ENCODE results near the gene TNFRSF11A. TPM values are rescaled to one million over a fixed set of nuclear protein-coding genes. Genes with fewer than 3 reads are reported as not detected.

Gene TNFRSF11A
- total RNA-seq, 1 donor from 2014 or later: 8.9 TPM

DNA sequence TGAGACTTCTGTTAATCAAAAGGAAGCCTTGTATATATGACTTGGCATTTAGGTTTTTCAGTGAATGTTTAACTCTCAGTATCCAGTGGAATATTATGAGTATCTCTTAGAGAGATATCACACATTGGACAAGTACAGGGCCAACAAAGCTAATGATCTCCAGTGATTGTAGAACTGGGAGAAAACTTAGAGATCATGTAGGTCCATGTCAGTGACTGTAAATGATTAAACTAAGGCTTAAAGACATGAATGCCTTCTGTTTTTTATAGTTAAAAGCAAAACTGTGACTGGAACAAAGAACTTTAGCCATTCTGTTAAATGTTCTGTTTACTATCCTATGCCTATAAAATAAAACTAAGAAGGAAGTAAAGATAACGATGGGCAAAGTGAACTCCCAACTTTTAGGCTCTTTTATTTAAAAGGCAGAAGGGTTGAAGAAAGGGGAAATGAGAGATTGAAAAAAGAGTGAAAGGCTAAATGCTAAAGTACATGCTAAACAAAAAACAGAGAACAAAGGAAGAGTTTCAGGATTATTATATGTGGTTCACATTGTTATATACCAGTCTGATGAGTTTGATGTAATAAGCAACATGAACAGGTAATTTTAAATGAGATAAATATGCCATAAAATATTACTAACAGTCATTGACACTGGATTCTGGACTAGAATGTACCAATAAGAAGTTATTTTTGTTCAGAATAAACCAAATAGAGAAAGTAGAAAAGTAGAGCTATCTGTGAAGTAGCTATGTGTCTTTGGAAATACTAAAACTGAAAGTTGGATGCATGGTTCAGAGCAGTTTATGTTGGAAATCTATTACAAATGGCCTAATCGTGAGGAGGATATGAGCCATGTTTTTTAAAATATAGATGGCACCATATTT is 37.1 kb upstream of the TNFRSF11A start:
- Histone ChIP-seq H3K4me3 (ENCODE audit: low read length in 3 of 3) (no peak overlapping the region), H3K27me3 (ENCODE audit: control insufficient read depth in 3 of 3, insufficient read depth in 3 of 3, low read length in 3 of 3) (no peaks in the 10 kb centered on the region), H3K9ac (ENCODE audit: low read depth in 1 of 3, low read length in 3 of 3) (no peak overlapping the region), H3K4me1 (ENCODE audit: control insufficient read depth in 3 of 3, insufficient read depth in 3 of 3, low read length in 3 of 3) (peaks cover 0 to 4% (median 0%) of the 10 kb centered on the region in 3 donors), H3K9me3 (ENCODE audit: control insufficient read depth in 3 of 3, low read length in 3 of 3) (no peaks in the 10 kb centered on the region), H3K36me3 (ENCODE audit: control insufficient read depth in 3 of 3, insufficient read depth in 3 of 3, low read length in 3 of 3) (peaks cover 2 to 16% (median 8%) of the 10 kb centered on the region in 3 donors), H3K27ac (ENCODE audit: low read depth, low read length) (no peak overlapping the region)

- Histone ChIP-seq H3K9ac (ENCODE audit: low read depth in 1 of 3, low read length in 3 of 3) (no peak overlapping the region), H3K27ac (ENCODE audit: low read depth, low read length) (no peak overlapping the region), H3K36me3 (ENCODE audit: control insufficient read depth in 3 of 3, insufficient read depth in 3 of 3, low read length in 3 of 3) (peaks cover 2 to 18% (median 8%) of the 10 kb centered on the region in 3 donors), H3K4me3 (ENCODE audit: low read length in 3 of 3) (no peak overlapping the region), H3K4me1 (ENCODE audit: control insufficient read depth in 3 of 3, insufficient read depth in 3 of 3, low read length in 3 of 3) (peaks cover 0 to 2% (median 0%) of the 10 kb centered on the region in 3 donors), H3K27me3 (ENCODE audit: control insufficient read depth in 3 of 3, insufficient read depth in 3 of 3, low read length in 3 of 3) (no peaks in the 10 kb centered on the region), H3K9me3 (ENCODE audit: control insufficient read depth in 3 of 3, low read length in 3 of 3) (no peaks in the 10 kb centered on the region)
These were observed 36.5 kb upstream of the TNFRSF11A start for GRCh38 chr18:62288665-62289008.

GRCh38 chr18:62289047-62289446 is 36.1 kb upstream of the TNFRSF11A start:
- H3K9me3 ChIP-seq (ENCODE audit: control insufficient read depth in 3 of 3, low read length in 3 of 3): no peaks in the 10 kb centered on the region
- H3K4me1 ChIP-seq (ENCODE audit: control insufficient read depth in 3 of 3, insufficient read depth in 3 of 3, low read length in 3 of 3): no peaks in the 10 kb centered on the region
- no peak overlapping the region for H3K4me3 ChIP-seq (ENCODE audit: low read length in 3 of 3)
- H3K36me3 ChIP-seq (ENCODE audit: control insufficient read depth in 3 of 3, insufficient read depth in 3 of 3, low read length in 3 of 3): peaks cover 2 to 18% (median 8%) of the 10 kb centered on the region in 3 donors
- H3K27ac ChIP-seq (ENCODE audit: low read depth, low read length): no peak overlapping the region
- no peak overlapping the region for H3K9ac ChIP-seq (ENCODE audit: low read depth in 1 of 3, low read length in 3 of 3)
- H3K27me3 ChIP-seq (ENCODE audit: control insufficient read depth in 3 of 3, insufficient read depth in 3 of 3, low read length in 3 of 3): no peaks in the 10 kb centered on the region

- Histone ChIP-seq H3K4me3 (ENCODE audit: low read length in 3 of 3) (no peak overlapping the region), H3K27ac (ENCODE audit: low read depth, low read length) (no peak overlapping the region), H3K9ac (ENCODE audit: low read depth in 1 of 3, low read length in 3 of 3) (no peak overlapping the region), H3K36me3 (ENCODE audit: control insufficient read depth in 3 of 3, insufficient read depth in 3 of 3, low read length in 3 of 3) (peaks cover 0 to 20% (median 5%) of the 10 kb centered on the region in 3 donors), H3K27me3 (ENCODE audit: control insufficient read depth in 3 of 3, insufficient read depth in 3 of 3, low read length in 3 of 3) (no peaks in the 10 kb centered on the region), H3K4me1 (ENCODE audit: control insufficient read depth in 3 of 3, insufficient read depth in 3 of 3, low read length in 3 of 3) (no peaks in the 10 kb centered on the region), H3K9me3 (ENCODE audit: control insufficient read depth in 3 of 3, low read length in 3 of 3) (no peaks in the 10 kb centered on the region)
These were observed 31.0 kb upstream of the TNFRSF11A start for GRCh38 chr18:62294073-62294472.

GRCh38 chr18:62300359-62300963 is 24.6 kb upstream of the TNFRSF11A start:
- Histone ChIP-seq H3K27ac (ENCODE audit: low read depth, low read length) (no peak overlapping the region), H3K4me1 (ENCODE audit: control insufficient read depth in 3 of 3, insufficient read depth in 3 of 3, low read length in 3 of 3) (no peaks in the 10 kb centered on the region), H3K9me3 (ENCODE audit: control insufficient read depth in 3 of 3, low read length in 3 of 3) (no peaks in the 10 kb centered on the region), H3K36me3 (ENCODE audit: control insufficient read depth in 3 of 3, insufficient read depth in 3 of 3, low read length in 3 of 3) (peaks cover 0 to 20% (median 0%) of the 10 kb centered on the region in 3 donors), H3K27me3 (ENCODE audit: control insufficient read depth in 3 of 3, insufficient read depth in 3 of 3, low read length in 3 of 3) (no peaks in the 10 kb centered on the region), H3K9ac (ENCODE audit: low read depth in 1 of 3, low read length in 3 of 3) (no peak overlapping the region), H3K4me3 (ENCODE audit: low read length in 3 of 3) (no peak overlapping the region)

- Histone ChIP-seq H3K4me3 (ENCODE audit: low read length in 3 of 3) (no peak overlapping the region), H3K9ac (ENCODE audit: low read depth in 1 of 3, low read length in 3 of 3) (no peak overlapping the region), H3K27me3 (ENCODE audit: control insufficient read depth in 3 of 3, insufficient read depth in 3 of 3, low read length in 3 of 3) (no peaks in the 10 kb centered on the region), H3K27ac (ENCODE audit: low read depth, low read length) (no peak overlapping the region), H3K4me1 (ENCODE audit: control insufficient read depth in 3 of 3, insufficient read depth in 3 of 3, low read length in 3 of 3) (no peaks in the 10 kb centered on the region), H3K36me3 (ENCODE audit: control insufficient read depth in 3 of 3, insufficient read depth in 3 of 3, low read length in 3 of 3) (peaks cover 0 to 24% (median 0%) of the 10 kb centered on the region in 3 donors), H3K9me3 (ENCODE audit: control insufficient read depth in 3 of 3, low read length in 3 of 3) (no peaks in the 10 kb centered on the region)
These were observed 23.8 kb upstream of the TNFRSF11A start for GRCh38 chr18:62301322-62301721.

GRCh38 chr18:62312851-62313250 is 12.3 kb upstream of the TNFRSF11A start:
- no peak overlapping the region for H3K4me3 ChIP-seq (ENCODE audit: low read length in 3 of 3)
- H3K9me3 ChIP-seq (ENCODE audit: control insufficient read depth in 3 of 3, low read length in 3 of 3): no peaks in the 10 kb centered on the region
- H3K9ac ChIP-seq (ENCODE audit: low read depth in 1 of 3, low read length in 3 of 3): no peak overlapping the region
- H3K4me1 ChIP-seq (ENCODE audit: control insufficient read depth in 3 of 3, insufficient read depth in 3 of 3, low read length in 3 of 3): no peaks in the 10 kb centered on the region
- H3K36me3 ChIP-seq (ENCODE audit: control insufficient read depth in 3 of 3, insufficient read depth in 3 of 3, low read length in 3 of 3): peaks cover 4 to 6% (median 6%) of the 10 kb centered on the region in 3 donors
- no peaks in the 10 kb centered on the region for H3K27me3 ChIP-seq (ENCODE audit: control insufficient read depth in 3 of 3, insufficient read depth in 3 of 3, low read length in 3 of 3)
- no peak overlapping the region for H3K27ac ChIP-seq (ENCODE audit: low read depth, low read length)

GRCh38 chr18:62318228-62319180 is 6.6 kb upstream of the TNFRSF11A start:
- Histone ChIP-seq H3K4me1 (ENCODE audit: control insufficient read depth in 3 of 3, insufficient read depth in 3 of 3, low read length in 3 of 3) (no peaks in the 10 kb centered on the region), H3K9me3 (ENCODE audit: control insufficient read depth in 3 of 3, low read length in 3 of 3) (no peaks in the 10 kb centered on the region), H3K36me3 (ENCODE audit: control insufficient read depth in 3 of 3, insufficient read depth in 3 of 3, low read length in 3 of 3) (no peaks in the 10 kb centered on the region), H3K27me3 (ENCODE audit: control insufficient read depth in 3 of 3, insufficient read depth in 3 of 3, low read length in 3 of 3) (peaks cover 4 to 7% (median 5%) of the 10 kb centered on the region in 3 donors), H3K4me3 (ENCODE audit: low read length in 3 of 3) (no peak overlapping the region), H3K27ac (ENCODE audit: low read depth, low read length) (no peak overlapping the region), H3K9ac (ENCODE audit: low read depth in 1 of 3, low read length in 3 of 3) (no peak overlapping the region)

DNA sequence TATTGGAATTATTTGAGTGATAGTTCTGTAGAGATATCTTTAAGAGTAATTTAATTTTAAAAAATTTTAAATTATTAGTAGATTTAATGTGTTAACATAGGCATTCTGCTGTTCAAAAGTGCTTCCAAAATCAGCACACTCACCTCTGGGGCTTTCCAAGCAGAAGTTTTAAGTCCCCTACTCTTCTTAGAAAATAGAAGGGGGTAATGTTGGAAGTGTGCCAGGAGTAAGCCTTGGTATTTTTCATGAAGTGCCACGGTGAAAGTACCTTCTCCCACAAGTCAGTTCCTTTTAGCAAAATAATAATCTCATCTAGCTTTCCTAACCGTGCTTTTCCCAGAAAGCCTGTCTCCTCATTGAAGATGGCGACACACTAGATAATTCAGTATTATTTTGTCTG is 3.9 kb upstream of the TNFRSF11A start:
- H3K27me3 ChIP-seq (ENCODE audit: control insufficient read depth in 3 of 3, insufficient read depth in 3 of 3, low read length in 3 of 3): peaks cover 23 to 28% (median 24%) of the 10 kb centered on the region in 3 donors
- no peak overlapping the region for H3K9ac ChIP-seq (ENCODE audit: low read depth in 1 of 3, low read length in 3 of 3)
- H3K36me3 ChIP-seq (ENCODE audit: control insufficient read depth in 3 of 3, insufficient read depth in 3 of 3, low read length in 3 of 3): no peaks in the 10 kb centered on the region
- H3K27ac ChIP-seq (ENCODE audit: low read depth, low read length): no peak overlapping the region
- H3K4me3 ChIP-seq (ENCODE audit: low read length in 3 of 3): no peak overlapping the region
- peaks cover 9 to 11% (median 9%) of the 10 kb centered on the region in 3 donors for H3K4me1 ChIP-seq (ENCODE audit: control insufficient read depth in 3 of 3, insufficient read depth in 3 of 3, low read length in 3 of 3)
- no peaks in the 10 kb centered on the region for H3K9me3 ChIP-seq (ENCODE audit: control insufficient read depth in 3 of 3, low read length in 3 of 3)

Data from skeletal muscle tissue (tissue), 4 donors.